Neutrophil (primary cell): ENCODE measurements around the gene TAF1C.

Experiments
- H3K27ac ChIP-seq: fragments of 200-600 bp; sonication (generic); 2 replicates; pipeline ENCODE4 v1.5.1; 2016; ENCODE audit warnings: mild to moderate bottlenecking, moderate library complexity
- H3K27me3 ChIP-seq: fragments of 200-600 bp; sonication (generic); 2 replicates; pipeline ENCODE4 v1.6.0; 2016; ENCODE audit warnings: mild to moderate bottlenecking
- H3K36me3 ChIP-seq: fragments of 200-600 bp; sonication (generic); 2 replicates; pipeline ENCODE4 v1.5.1; 2017
- H3K4me1 ChIP-seq, 2 experiments: fragments of 200-600 bp in 1 of 2; sonication (generic) in 1 of 2; 1 replicate in 1 of 2; 2 replicates in 1 of 2; pipeline versions ENCODE4 v1.5.1 to v1.6.1; 2013 to 2016; ENCODE audit warnings: low read depth in 1 of 2, low read length in 1 of 2, mild to moderate bottlenecking in 1 of 2, moderate library complexity in 1 of 2; ENCODE audit not compliant: control insufficient read depth in 1 of 2, insufficient read depth in 1 of 2
- H3K4me3 ChIP-seq, 2 experiments: fragments of 200-600 bp in 1 of 2; sonication (generic) in 1 of 2; 1 replicate in 1 of 2; 2 replicates in 1 of 2; pipeline ENCODE4 v1.5.1; 2013 to 2016; ENCODE audit warnings: low read depth in 1 of 2, low read length in 1 of 2, mild to moderate bottlenecking in 1 of 2, moderate library complexity in 1 of 2
- H3K9me3 ChIP-seq: fragments of 200-600 bp; sonication (generic); 2 replicates; pipeline ENCODE4 v1.5.1; 2016
- CTCF ChIP-seq: fragments of 200-600 bp; sonication (generic); IDR thresholded peaks from 2 replicates; pipeline ENCODE4 v1.5.1; 2016; ENCODE audit warnings: antibody characterized with exemption

The TAF1C gene

GRCh38 chr16:84169765-84170310, 17.0 kb downstream of the TAF1C start:
- H3K36me3 ChIP-seq = no peaks in the 10 kb centered on the region
- no peak overlapping the region for H3K27ac ChIP-seq
- H3K4me3 ChIP-seq = no peak overlapping the region
- H3K9me3 ChIP-seq = no peaks in the 10 kb centered on the region
- H3K27me3 ChIP-seq = peaks cover 30% of the 10 kb centered on the region
- peaks cover 0 to 6% of the 10 kb centered on the region in 2 experiments for H3K4me1 ChIP-seq
- no peak for TF ChIP-seq CTCF

- Histone ChIP-seq H3K4me1 (no peaks in the 10 kb centered on the region), H3K36me3 (no peaks in the 10 kb centered on the region), H3K27me3 (peaks cover 47% of the 10 kb centered on the region), H3K9me3 (no peaks in the 10 kb centered on the region), H3K27ac (no peak overlapping the region), H3K4me3 (no peak overlapping the region)
- TF ChIP-seq CTCF = no peak
These were observed 19.8 kb downstream of the TAF1C start for GRCh38 chr16:84166796-84167695.

GRCh38 chr16:84165746-84166145, 21.1 kb downstream of the TAF1C start:
- no peaks in the 10 kb centered on the region for H3K9me3 ChIP-seq
- H3K27me3 ChIP-seq = peaks cover 59% of the 10 kb centered on the region
- TF ChIP-seq CTCF = no peak

GRCh38 chr16:84161801-84162200, 25.1 kb downstream of the TAF1C start:
- Histone ChIP-seq H3K4me1 (no peaks in the 10 kb centered on the region), H3K36me3 (no peaks in the 10 kb centered on the region), H3K4me3 (no peak overlapping the region), H3K27ac (no peak overlapping the region), H3K9me3 (no peaks in the 10 kb centered on the region), H3K27me3 (peaks cover 84% of the 10 kb centered on the region)
- TF ChIP-seq CTCF = no peak

More at GRCh38 chr16:84165746-84166145, 21.1 kb downstream of the TAF1C start:
- Histone ChIP-seq H3K36me3 (no peaks in the 10 kb centered on the region), H3K4me3 (no peak overlapping the region), H3K27ac (no peak overlapping the region), H3K4me1 (no peaks in the 10 kb centered on the region)

GRCh38 chr16:84161037-84161436, 25.8 kb downstream of the TAF1C start:
- no peak for TF ChIP-seq CTCF
- H3K9me3 ChIP-seq = no peaks in the 10 kb centered on the region
- peaks cover 84% of the 10 kb centered on the region for H3K27me3 ChIP-seq

More at GRCh38 chr16:84161037-84161436, 25.8 kb downstream of the TAF1C start:
- Histone ChIP-seq H3K4me3 (no peak overlapping the region), H3K36me3 (no peaks in the 10 kb centered on the region), H3K4me1 (no peaks in the 10 kb centered on the region), H3K27ac (no peak overlapping the region)
